Stimulated activated naive CD8-positive, alpha-beta T cell treated with anti-CD3 and anti-CD28 coated beads, Interleukin-15, Interleukin-2, amounts not matched to agents 100 ng/mL and 50 ng/mL, for 24 hours (primary cell): ENCODE results near the gene C10orf53.

Source experiments
- H3K27ac Mint-ChIP-seq: one replicate; pipeline ENCODE4 v1.8.0; 2021; ENCODE audit warnings: mild to moderate bottlenecking, mixed read lengths
- H3K27me3 Mint-ChIP-seq: one replicate; pipeline ENCODE4 v1.8.0; 2021; ENCODE audit warnings: mixed read lengths
- H3K36me3 Mint-ChIP-seq: one replicate; pipeline ENCODE4 v1.8.0; 2021; ENCODE audit warnings: low read depth, mixed read lengths
- H3K4me1 Mint-ChIP-seq: one replicate; pipeline ENCODE4 v1.8.0; 2021; ENCODE audit warnings: low read depth, mixed read lengths
- H3K4me3 Mint-ChIP-seq: one replicate; pipeline ENCODE4 v1.8.0; 2021; ENCODE audit warnings: mild to moderate bottlenecking, mixed read lengths
- H3K9me3 Mint-ChIP-seq: one replicate; pipeline ENCODE4 v1.8.0; 2021; ENCODE audit warnings: mixed read lengths

C10orf53 gene

DNA sequence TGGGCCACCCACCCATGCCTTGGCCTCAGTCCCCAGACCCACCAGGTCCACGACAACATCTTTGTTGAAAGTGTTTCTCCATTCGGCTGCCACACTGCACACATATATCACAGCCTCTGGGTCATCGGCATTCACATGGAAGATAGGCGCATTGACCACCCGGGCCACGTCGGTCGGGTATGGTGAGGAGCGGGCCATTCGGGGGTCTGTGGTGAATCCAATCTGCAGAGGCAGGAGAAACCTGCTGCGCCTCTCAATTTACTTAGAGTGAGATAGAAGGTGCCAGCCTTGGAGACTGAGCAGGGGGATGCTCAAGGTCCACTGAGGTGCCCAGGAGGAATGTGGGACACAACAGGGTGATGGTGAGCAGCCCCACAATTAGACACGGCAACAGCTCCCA lies 66.3 kb downstream of the C10orf53 start:
- no peak overlapping the region for H3K27ac Mint-ChIP-seq
- H3K4me3 Mint-ChIP-seq = no peak overlapping the region
- H3K36me3 Mint-ChIP-seq = no peaks in the 10 kb centered on the region
- no peaks in the 10 kb centered on the region for H3K27me3 Mint-ChIP-seq
- H3K4me1 Mint-ChIP-seq = no peaks in the 10 kb centered on the region
- H3K9me3 Mint-ChIP-seq = peaks cover 5% of the 10 kb centered on the region

DNA sequence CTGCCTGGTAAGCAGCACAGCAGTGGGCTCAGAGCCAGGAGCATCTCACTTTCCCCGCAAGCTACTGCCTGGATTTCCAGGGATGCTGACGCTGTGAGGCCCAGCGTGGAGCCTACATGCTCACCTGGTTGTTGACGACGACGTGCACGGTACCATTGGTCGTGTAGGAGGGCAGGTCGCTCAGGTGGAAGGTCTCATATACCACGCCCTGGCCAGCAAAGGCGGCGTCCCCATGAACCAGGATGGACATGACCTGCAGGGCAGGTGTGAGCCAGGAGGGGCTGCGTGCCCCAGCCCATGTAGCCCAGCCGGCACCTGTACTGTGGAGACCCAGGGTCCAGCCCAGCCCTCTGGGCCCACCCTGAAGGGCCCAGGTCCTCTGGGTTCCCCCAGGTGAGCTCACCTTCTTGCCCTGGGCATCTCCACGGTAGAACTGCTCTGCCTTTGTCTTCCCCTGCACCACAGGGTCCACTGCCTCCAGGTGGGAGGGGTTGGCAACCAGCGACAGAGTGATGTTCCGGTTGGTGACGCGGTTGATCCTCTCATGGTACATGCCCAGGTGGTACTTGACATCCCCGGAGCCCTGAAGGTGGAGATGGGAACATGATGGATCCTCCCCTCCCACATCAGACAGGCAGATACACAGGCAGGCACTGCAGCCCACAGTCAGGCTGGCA lies 67.3 kb downstream of the C10orf53 start:
- Mint-ChIP-seq H3K36me3 (no peaks in the 10 kb centered on the region), H3K9me3 (peaks cover 3% of the 10 kb centered on the region), H3K4me3 (no peak overlapping the region), H3K27me3 (no peaks in the 10 kb centered on the region), H3K27ac (no peak overlapping the region), H3K4me1 (no peaks in the 10 kb centered on the region)
